ENCODE data around the gene USP53.
A peak's percentile ranks its signal among the peaks of the same experiment; 100 is the strongest.
"Not testable (repeated sequence)": the region's sequence is repeated elsewhere in the genome, so short reads cannot be mapped to it uniquely, and the experiment has no call there.

Gene USP53

GRCh38 chr4:119212234-119212963 is at the start of gene USP53:
Gene USP53 (plus strand): TSS chr4:119212713. CDS start chr4:119239760, 27,047 bp downstream.
- FAIRE-seq (peak; percentile 92), DNase-seq (ENCODE audit: low spot score) (peak; percentile 94)

- FAIRE-seq (no peak), DNase-seq (ENCODE audit: low spot score) (no peak)
Observed at GRCh38 chr4:119165767-119166166, 46.7 kb upstream of the USP53 start.

GRCh38 chr4:119170195-119170594 is 42.3 kb upstream of the USP53 start:
- FAIRE-seq (no peak), DNase-seq (ENCODE audit: low spot score) (no peak)

GRCh38 chr4:119172223-119172622 is 40.3 kb upstream of the USP53 start:
- no peak for DNase-seq (ENCODE audit: low spot score)

GRCh38 chr4:119173729-119174361 is 38.7 kb upstream of the USP53 start:
- not testable (repeated sequence) for DNase-seq (ENCODE audit: low spot score); FAIRE-seq

More at GRCh38 chr4:119172223-119172622, 40.3 kb upstream of the USP53 start:
- FAIRE-seq = no peak

- no peak for FAIRE-seq
- DNase-seq (ENCODE audit: low spot score) = no peak
Observed at GRCh38 chr4:119179011-119179410, 33.5 kb upstream of the USP53 start.

GRCh38 chr4:119184128-119184527 is 28.4 kb upstream of the USP53 start:
- no peak for DNase-seq (ENCODE audit: low spot score)
- no peak for FAIRE-seq

GRCh38 chr4:119189638-119190037 is 22.9 kb upstream of the USP53 start:
- DNase-seq (ENCODE audit: low spot score) = no peak
- FAIRE-seq = no peak

- no peak for FAIRE-seq
- no peak for DNase-seq (ENCODE audit: low spot score)
Observed at GRCh38 chr4:119190354-119190753, 22.2 kb upstream of the USP53 start.

- FAIRE-seq = no peak
Observed at GRCh38 chr4:119191505-119191904, 21.0 kb upstream of the USP53 start.

GRCh38 chr4:119197772-119198212 is 14.7 kb upstream of the USP53 start:
- DNase-seq (ENCODE audit: low spot score) (no peak), FAIRE-seq (no peak)

More at GRCh38 chr4:119191505-119191904, 21.0 kb upstream of the USP53 start:
- no peak for DNase-seq (ENCODE audit: low spot score)

- FAIRE-seq = no peak
- no peak for DNase-seq (ENCODE audit: low spot score)
Observed at GRCh38 chr4:119204916-119205315, 7.6 kb upstream of the USP53 start.

- no peak for DNase-seq (ENCODE audit: low spot score)
- FAIRE-seq = no peak
Observed at GRCh38 chr4:119205690-119206089, 6.8 kb upstream of the USP53 start.

- DNase-seq (ENCODE audit: low spot score) (no peak), FAIRE-seq (no peak)
Observed at GRCh38 chr4:119206178-119206577, 6.3 kb upstream of the USP53 start.

- FAIRE-seq (no peak), DNase-seq (ENCODE audit: low spot score) (no peak)
Observed at GRCh38 chr4:119207051-119207450, 5.5 kb upstream of the USP53 start.

GRCh38 chr4:119209077-119209476 is 3.4 kb upstream of the USP53 start:
- DNase-seq (ENCODE audit: low spot score) = peak; percentile 87
- FAIRE-seq = peak; percentile 86

GRCh38 chr4:119209586-119209985 is 2.9 kb upstream of the USP53 start:
- FAIRE-seq (no peak), DNase-seq (ENCODE audit: low spot score) (no peak)

GRCh38 chr4:119210775-119211174 is 1.7 kb upstream of the USP53 start:
- DNase-seq (ENCODE audit: low spot score) (no peak), FAIRE-seq (no peak)

GRCh38 chr4:119211867-119212233 is 663 bp upstream of the USP53 start:
- FAIRE-seq = no peak
- peak; percentile 12 for DNase-seq (ENCODE audit: low spot score)

GRCh38 chr4:119212964-119213606 is 572 bp downstream of the USP53 start:
- FAIRE-seq (peak; percentile 72), DNase-seq (ENCODE audit: low spot score) (peak; percentile 87)

- no peak for DNase-seq (ENCODE audit: low spot score)
- no peak for FAIRE-seq
Observed at GRCh38 chr4:119218093-119218492, 5.6 kb downstream of the USP53 start.

- FAIRE-seq = no peak
- DNase-seq (ENCODE audit: low spot score) = no peak
Observed at GRCh38 chr4:119221412-119221811, 8.9 kb downstream of the USP53 start.

All from RCC 7860 (cell line).